HG03196 (cell line): Measurements from ENCODE around the gene TMEFF1.
A peak's percentile ranks its signal among the peaks of the same experiment; 100 is the strongest.

Experiments used
- ATAC-seq: cut with Tn5 transposase; IDR thresholded peaks from one replicate; pipeline ENCODE4 v1.9.1; 2021; ENCODE audit not compliant: unreplicated experiment

TMEFF1 gene

DNA sequence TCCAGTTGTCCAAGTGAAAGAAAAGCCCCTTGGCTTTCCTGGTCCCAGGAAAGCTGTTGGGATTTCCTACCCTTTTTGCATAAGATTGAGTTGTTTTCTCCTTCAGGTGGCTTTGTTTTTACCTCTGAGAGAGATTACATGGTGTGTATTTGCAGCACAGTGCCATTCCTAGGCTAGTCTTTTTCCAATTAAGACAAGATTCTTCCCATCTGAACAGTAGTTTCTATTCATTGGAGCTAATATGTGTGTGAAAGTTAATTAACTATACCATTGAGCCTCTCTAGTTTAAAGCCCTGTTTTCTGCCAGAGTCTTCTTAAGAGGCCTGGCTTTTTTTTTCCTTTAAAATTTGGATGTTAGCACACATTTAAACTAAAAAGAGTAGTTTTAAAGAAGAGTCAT is 25.9 kb upstream of the TMEFF1 start:
- ATAC-seq: no peak

DNA sequence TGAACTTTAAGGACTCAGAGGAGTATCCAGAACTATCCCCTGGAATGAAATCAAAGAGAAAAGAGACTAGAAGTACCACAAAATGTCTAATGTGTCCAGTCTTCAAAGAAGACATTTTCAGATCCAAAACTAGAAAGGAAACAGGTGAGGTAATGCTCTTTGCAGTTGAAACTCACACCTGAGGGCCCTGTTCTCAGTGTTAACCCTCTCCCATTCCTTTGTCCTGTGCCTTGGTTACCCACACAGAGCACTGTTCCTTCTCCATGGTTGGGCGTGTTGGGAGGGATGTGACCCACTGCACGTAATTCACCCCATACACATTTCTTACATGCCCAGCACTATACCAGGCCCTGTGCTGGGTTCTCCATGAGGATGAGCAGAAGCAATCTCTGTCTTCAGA is 24.7 kb upstream of the TMEFF1 start:
- no peak for ATAC-seq

- ATAC-seq: peak; percentile 45
These were observed 23.5 kb upstream of the TMEFF1 start for GRCh38 chr9:100449420-100449819.

GRCh38 chr9:100452894-100453293 is 20.1 kb upstream of the TMEFF1 start:
- ATAC-seq: no peak

GRCh38 chr9:100455470-100455869 is 17.5 kb upstream of the TMEFF1 start:
- no peak for ATAC-seq

DNA sequence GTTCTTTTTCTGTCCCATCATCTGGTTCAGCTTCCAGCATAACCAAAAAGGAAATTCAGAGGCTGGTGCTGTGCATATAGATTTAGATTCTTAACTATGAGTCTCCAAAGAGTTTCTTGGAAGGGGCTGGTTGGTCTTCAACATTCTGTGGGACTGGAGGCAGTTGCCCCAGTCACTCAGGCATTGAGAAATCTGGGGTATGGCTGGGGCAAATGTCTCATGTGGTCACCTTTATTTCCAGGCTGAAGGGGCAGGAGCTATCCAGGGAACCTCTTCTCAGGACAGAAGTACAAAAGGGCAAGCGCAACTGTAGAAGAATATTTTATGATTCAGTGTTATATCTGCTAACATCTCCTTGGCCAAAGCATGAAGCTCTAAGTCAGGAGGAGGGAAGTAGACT is 15.4 kb upstream of the TMEFF1 start:
- no peak for ATAC-seq

DNA sequence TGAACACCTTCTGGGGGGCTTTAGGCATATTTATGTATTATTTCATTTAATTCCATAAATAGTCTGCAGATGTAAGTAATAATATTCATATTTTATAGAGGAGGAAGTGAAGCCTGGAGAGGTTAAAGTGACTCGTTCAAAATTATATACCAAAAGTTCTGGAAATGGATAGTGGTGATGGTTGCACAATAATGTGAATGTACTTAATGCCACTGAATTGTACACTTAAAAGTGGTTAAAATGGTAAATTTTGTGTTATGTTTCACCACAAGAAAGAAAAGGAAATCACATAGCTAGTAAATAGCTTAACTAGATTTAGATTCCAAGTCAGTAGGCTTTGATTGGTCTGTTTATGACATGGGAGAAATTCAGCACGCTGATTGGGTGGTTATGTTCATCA is 13.0 kb upstream of the TMEFF1 start:
- ATAC-seq: no peak

DNA sequence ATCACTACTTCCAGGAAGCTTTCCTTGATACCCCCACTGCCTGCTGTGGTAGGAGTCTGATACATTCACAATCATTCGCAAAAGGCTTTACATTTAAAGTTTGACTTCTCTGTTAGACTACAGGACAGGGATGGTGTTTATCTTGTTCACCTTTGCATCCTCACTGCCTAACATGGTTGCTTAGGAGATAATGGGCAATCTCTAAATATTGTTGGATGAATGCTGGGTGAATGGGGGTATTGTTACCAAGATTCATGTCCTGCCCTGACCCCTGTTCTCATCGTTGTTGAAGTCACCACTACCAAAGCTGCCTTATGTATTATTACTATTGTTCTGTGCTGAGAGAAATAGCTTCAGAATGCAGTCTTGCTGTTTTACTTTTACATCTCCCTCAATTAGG is 7.7 kb upstream of the TMEFF1 start:
- no peak for ATAC-seq

GRCh38 chr9:100465761-100466160 is 7.2 kb upstream of the TMEFF1 start:
- ATAC-seq: no peak

- no peak for ATAC-seq
These were observed 6.6 kb upstream of the TMEFF1 start for GRCh38 chr9:100466171-100466828.

DNA sequence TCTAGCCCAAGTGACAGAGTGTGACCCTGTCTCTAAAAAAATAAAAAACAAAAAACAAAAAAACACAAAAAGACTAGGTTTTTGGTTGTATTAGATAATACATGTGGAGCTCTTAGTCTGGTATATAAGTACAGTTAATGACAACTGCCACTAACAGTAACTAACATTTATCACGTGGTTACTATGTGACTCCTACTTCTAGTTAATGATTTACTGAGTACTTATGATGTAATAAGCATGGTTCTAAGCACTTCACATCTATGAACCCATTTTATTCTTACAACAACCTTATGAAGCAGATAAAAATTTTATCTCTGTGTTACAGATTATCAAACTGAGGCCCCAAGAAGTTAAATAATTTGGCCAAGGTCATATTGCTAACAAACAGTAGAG is 6.1 kb upstream of the TMEFF1 start:
- ATAC-seq: peak; percentile 51

GRCh38 chr9:100468041-100468440 is 4.9 kb upstream of the TMEFF1 start:
- no peak for ATAC-seq

- no peak for ATAC-seq
These were observed 681 bp upstream of the TMEFF1 start for GRCh38 chr9:100472268-100472667.

GRCh38 chr9:100473276-100474081 is 530 bp downstream of the TMEFF1 start:
- peak; percentile 64 for ATAC-seq

DNA sequence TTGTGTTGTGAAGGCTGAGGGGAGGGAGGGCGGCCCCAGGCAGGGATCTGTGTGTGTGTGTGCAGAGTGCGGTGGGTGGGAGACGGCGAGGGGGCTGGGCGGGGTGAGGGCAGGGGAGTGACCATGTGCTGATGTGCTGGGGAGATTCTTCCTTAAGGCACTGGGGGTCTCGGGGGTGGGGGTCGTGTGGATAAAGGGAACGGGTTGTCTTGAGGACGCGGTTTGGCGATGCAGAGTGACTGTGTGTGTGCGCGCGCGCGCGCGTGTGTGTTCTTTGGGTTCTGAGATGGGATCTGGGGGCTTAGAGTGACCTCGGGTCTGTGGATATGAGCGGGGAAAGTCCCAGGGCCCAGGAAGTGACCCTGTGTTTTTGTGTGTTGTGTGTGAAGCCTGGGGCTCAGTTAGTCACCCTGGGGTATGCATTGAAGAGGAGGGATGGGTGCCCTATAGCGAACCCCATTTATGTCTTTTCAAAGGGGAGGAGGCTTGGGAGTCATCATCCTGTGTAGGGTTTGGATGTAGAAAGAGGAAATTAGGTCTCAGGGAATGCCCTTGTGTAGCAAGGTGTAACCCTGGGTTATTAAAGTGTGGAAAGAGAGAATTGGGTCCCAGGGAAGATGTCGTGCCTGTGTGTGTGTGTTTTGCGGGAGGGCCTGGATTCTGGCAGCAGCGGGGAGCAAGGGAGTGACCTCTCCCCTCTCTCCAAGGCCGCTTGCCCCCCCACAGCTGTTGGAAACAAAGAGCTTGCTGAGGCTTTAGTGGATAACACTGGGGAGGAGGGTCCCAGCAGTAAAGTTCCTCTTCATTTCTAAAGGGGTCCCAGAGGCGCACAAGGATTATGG is 1.4 kb downstream of the TMEFF1 start:
- no peak for ATAC-seq

DNA sequence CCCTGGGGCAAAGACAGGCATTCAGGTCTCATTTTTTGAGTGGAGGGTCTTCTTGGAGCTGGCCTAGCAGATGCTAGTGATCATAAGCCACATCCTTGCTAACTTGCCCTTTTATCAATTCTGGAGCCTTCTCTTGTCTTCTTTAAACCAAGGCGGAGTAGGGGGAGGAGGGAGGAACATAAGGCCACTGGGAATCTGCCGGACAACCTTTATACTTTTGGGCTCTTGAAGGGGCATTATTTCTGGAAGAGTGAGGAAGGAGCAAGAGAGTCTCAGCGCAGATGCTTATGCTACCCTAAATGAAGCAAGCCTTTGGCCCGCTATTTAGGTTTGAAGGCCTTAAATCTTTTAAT is 2.0 kb downstream of the TMEFF1 start:
- ATAC-seq: no peak

DNA sequence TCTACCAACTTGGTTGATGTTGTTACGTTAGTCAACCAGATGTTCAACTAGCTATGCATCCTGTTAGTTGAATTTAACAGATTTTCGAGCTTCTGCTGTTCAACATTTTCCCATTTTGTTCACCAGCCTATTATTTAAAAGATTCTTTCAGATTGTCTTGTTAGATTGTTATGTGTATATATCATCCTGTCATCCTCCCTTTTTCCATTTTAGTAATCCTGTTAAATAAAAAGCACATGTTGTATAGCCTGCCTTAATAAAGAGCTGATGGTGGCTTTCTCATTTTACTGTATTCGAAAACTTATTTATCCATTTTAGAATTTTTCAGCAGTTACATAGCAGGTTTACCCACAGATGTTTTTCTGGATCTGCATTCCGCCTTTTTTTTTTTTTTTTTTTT is 4.3 kb downstream of the TMEFF1 start:
- ATAC-seq: no peak

GRCh38 chr9:100478192-100478591 is 5.2 kb downstream of the TMEFF1 start:
- ATAC-seq: no peak

DNA sequence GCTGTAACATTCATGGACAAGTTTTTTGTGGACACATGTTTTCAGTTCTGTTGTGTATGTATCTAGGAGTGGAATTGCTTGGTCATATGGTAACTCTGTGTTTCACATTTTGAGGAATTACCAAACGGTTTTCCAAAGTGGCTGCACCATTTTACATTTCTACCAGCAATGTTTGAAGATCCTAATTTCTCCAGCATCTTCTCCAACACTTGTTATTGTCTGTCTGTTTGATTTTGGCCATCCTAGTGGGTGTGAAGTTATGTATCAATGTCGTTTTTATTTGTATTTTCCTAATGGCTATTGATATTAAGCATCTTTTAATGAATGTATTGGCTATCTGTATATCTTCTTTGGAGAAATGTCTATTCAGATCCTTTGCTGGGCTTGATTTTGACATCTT is 6.9 kb downstream of the TMEFF1 start:
- no peak for ATAC-seq

GRCh38 chr9:100485196-100485595 is 12.2 kb downstream of the TMEFF1 start:
- ATAC-seq: no peak

DNA sequence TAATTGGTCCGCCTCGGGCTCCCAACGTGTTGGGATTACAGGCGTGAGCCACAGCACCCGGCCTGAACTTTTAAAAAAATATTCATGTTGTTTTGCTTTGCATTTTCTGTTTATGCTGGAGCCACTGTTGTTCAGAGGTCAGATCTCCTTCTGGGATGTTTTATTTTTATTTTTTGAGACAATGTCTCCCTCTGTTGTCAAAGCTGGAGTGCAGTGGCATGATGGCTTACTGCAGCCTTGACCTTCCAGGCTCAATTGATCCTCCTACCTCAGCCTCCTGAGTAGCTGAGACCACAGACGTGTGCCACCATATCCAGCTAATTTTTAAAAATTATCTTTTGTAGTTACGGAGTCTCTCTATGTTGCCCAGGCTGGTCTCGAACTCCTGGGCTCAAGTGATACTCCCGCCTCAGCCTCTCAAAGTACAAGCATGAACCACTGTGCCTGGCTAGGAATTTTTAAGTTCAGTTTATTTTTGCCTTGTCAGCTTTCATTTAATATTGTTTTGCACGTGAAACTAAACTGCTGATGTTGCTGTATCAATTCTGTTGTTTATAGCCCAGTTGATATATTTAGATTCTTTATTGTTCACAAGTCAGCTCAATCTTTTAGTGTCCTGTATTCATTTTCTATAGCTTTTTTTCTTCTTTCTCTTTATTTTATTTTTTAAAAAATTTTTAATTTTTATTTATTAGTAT is 13.7 kb downstream of the TMEFF1 start:
- ATAC-seq: no peak
